Chondrocyte (in vitro differentiated cells): Measurements from ENCODE around the gene TMEM132C. TPM values are rescaled to one million over a fixed set of nuclear protein-coding genes. Genes with fewer than 3 reads are reported as not detected.

Experiments used
- DNase-seq: peaks from one replicate; pipeline ENCODE4 v3.0.0; 2021; ENCODE audit warnings: mixed read lengths, low spot score
- H3K27ac Mint-ChIP-seq: one replicate; pipeline ENCODE4 v1.8.0; 2021; ENCODE audit warnings: mild to moderate bottlenecking, moderate library complexity, mixed read lengths; ENCODE audit not compliant: unreplicated experiment
- H3K27me3 Mint-ChIP-seq: 2 replicates; pipeline ENCODE4 v1.8.0; 2021; ENCODE audit warnings: low read depth, mixed read lengths
- H3K36me3 Mint-ChIP-seq: 2 replicates; pipeline ENCODE4 v1.8.0; 2021; ENCODE audit warnings: low read depth, mixed read lengths
- H3K4me1 Mint-ChIP-seq: 2 replicates; pipeline ENCODE4 v1.8.0; 2021; ENCODE audit warnings: low read depth, mild to moderate bottlenecking, mixed read lengths
- H3K4me3 Mint-ChIP-seq: one replicate; pipeline ENCODE4 v1.8.0; 2021; ENCODE audit warnings: mild to moderate bottlenecking, moderate library complexity, mixed read lengths; ENCODE audit not compliant: unreplicated experiment
- H3K9me3 Mint-ChIP-seq: 2 replicates; pipeline ENCODE4 v1.8.0; 2021; ENCODE audit warnings: low read depth, mixed read lengths
- total RNA-seq: library from RNA; stranded (reverse); gene quantifications from 3 replicates; pipeline ENCODE4 v1.2.1, GENCODE V29; 2021
- TF ChIP-seq, protein P1 (sequence below): fragments of 200-600 bp; sonication (generic); IDR thresholded peaks from 2 replicates; pipeline ENCODE4 v1.5.0; 2021; ENCODE audit warnings: antibody characterized with exemption, mild to moderate bottlenecking, moderate library complexity

Gene TMEM132C
- total RNA-seq, 1 donor from 2014 or later: not detected

DNA sequence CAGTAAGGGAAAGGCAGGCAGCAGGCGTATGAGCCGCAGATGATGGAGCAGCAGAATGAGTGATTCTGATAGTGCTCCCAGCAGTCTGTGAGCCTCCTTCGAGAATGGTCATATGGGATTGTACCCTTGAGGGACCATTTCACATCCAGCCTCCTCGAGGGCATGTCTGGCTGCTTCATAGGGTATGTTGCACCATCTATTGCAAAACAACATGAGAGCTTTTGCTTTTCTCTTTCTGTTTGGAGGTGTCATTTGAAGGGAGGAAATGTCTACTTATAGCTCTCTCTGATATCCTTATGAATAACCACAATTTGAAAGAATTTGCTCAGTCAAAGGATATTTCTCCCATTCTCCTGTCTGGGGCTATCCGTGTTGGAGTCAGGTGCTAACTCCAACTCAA, 172.8 kb downstream of the TMEM132C start:
- Mint-ChIP-seq H3K36me3 (no peaks in the 10 kb centered on the region), H3K27me3 (no peaks in the 10 kb centered on the region), H3K4me1 (peaks cover 3% of the 10 kb centered on the region), H3K9me3 (peaks cover 18% of the 10 kb centered on the region), H3K4me3 (no peak overlapping the region), H3K27ac (no peak overlapping the region)
- DNase-seq: no peak
- TF ChIP-seq, protein P1, sequence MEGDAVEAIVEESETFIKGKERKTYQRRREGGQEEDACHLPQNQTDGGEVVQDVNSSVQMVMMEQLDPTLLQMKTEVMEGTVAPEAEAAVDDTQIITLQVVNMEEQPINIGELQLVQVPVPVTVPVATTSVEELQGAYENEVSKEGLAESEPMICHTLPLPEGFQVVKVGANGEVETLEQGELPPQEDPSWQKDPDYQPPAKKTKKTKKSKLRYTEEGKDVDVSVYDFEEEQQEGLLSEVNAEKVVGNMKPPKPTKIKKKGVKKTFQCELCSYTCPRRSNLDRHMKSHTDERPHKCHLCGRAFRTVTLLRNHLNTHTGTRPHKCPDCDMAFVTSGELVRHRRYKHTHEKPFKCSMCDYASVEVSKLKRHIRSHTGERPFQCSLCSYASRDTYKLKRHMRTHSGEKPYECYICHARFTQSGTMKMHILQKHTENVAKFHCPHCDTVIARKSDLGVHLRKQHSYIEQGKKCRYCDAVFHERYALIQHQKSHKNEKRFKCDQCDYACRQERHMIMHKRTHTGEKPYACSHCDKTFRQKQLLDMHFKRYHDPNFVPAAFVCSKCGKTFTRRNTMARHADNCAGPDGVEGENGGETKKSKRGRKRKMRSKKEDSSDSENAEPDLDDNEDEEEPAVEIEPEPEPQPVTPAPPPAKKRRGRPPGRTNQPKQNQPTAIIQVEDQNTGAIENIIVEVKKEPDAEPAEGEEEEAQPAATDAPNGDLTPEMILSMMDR: no peak

DNA sequence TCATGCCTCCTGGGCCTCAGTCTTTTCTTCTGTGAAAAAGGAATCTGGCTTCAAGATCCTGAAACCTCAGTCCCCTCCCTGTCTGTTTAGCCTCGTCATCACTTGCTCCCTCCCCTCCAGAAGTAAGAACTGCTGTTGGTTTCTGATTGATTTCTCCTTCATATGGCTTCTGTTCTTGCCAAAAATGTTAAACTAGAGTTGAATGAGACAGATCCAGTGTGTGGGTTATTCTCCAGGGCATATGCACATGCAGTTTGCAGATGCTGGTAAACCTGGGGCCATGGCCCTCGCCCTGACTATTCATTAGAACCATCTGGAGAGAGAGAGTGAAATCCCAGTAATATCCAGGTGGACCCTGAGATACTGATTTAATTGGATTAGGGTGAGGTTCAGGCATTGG, 175.1 kb downstream of the TMEM132C start:
- peaks cover 13% of the 10 kb centered on the region for H3K9me3 Mint-ChIP-seq
- H3K4me1 Mint-ChIP-seq: peaks cover 3% of the 10 kb centered on the region
- TF ChIP-seq, protein P1: no peak
- no peak overlapping the region for H3K27ac Mint-ChIP-seq
- no peaks in the 10 kb centered on the region for H3K27me3 Mint-ChIP-seq
- DNase-seq: no peak
- no peaks in the 10 kb centered on the region for H3K36me3 Mint-ChIP-seq
- H3K4me3 Mint-ChIP-seq: no peak overlapping the region

DNA sequence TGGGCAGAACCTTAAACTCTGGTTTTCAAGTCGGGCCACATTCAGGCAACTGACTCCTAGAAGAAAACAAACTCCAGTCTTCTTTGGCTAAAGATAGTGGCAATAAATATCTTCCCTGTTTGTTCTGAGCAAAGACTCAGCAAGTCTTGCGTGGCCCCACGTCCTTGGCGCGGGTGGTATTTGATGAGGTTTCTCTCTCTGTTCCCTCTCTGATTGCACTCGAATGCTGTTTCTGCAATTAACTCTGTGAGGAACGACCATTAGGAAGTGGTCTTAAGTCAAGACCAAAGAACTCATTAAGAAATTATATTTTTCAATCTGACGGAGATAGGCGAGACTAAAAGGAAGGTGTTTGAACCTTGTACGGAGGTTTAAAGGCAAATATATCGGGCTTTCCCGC, 177.6 kb downstream of the TMEM132C start:
- peaks cover 17% of the 10 kb centered on the region for H3K9me3 Mint-ChIP-seq
- H3K27ac Mint-ChIP-seq: no peak overlapping the region
- H3K27me3 Mint-ChIP-seq: no peaks in the 10 kb centered on the region
- H3K4me1 Mint-ChIP-seq: no peaks in the 10 kb centered on the region
- no peak for DNase-seq
- no peaks in the 10 kb centered on the region for H3K36me3 Mint-ChIP-seq
- H3K4me3 Mint-ChIP-seq: no peak overlapping the region
- TF ChIP-seq, protein P1: no peak

DNA sequence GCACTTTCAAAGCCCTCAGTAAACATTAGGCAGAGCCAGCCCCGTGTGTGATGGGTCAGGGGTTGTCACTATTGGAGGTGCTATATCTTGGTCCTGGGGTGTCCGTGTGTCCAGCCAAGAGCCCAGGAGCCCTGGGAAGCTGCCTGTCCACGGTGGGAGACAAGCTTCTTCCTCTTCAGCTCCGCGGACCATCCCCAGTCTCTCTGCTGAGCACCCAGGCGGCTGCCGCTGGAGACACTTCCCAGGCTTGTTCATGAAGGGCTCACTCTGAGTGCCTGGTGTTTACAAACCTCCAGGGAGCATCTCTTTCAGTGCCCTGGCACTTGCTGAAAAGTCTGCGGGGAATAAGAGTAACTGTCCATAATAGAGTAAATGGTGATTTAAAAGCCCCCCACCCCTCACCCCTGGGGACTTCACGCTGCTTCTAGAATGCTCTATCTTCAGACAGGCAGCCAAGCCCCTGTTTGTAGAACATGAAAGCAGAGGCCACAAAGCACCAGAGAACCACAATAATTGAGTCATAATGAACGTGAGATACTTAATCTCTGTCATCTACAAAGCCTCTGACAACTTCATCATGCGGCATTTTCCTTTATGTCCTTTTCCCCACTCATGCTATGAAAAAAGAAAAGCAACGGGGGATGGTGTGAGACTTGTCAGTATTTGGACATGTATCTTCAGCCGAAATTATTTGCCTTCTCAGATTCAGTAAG, 178.6 kb downstream of the TMEM132C start:
- DNase-seq: no peak
- TF ChIP-seq, protein P1: no peak
- Mint-ChIP-seq H3K27ac (no peak overlapping the region), H3K27me3 (no peaks in the 10 kb centered on the region), H3K9me3 (peaks cover 7% of the 10 kb centered on the region), H3K4me1 (no peaks in the 10 kb centered on the region), H3K36me3 (no peaks in the 10 kb centered on the region), H3K4me3 (no peak overlapping the region)

DNA sequence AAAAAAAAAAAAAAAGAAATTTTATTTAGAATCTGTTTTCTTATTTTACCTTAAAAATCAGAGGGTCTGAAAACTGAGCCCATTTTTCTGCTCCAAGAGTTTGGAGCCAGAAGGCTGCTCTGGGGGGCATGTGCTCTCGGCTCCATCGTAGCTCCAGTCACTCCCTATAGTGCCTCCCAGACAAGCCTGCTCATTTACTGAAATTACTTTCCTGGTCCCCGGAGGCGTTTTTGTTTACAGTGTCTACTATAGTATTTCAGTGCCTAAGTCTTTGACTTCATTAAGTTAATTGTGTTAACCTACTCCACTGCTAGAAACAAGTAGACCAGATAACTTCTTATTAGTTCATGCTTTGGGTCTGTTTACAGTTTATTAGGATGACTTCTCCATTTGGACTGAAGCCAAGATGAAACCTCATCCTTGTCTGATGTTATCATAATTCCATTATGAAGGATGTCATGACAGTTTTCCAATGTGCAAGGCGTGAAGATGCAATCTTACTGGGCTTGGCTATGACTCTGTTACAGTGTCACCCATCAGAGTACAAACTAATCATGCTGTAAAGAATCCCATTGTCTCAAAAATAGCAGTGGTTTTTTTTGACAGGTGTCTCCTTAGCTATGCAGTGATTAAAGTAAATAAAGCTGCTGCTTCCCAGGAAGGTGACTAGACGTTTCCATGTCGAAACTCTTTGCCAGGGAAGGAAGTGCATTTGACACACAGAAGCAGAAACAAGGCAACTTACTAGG, 182.3 kb downstream of the TMEM132C start:
- TF ChIP-seq, protein P1: no peak
- Mint-ChIP-seq H3K27me3 (no peaks in the 10 kb centered on the region), H3K4me3 (no peak overlapping the region), H3K4me1 (no peaks in the 10 kb centered on the region), H3K27ac (no peak overlapping the region), H3K9me3 (peaks cover 11% of the 10 kb centered on the region), H3K36me3 (no peaks in the 10 kb centered on the region)
- DNase-seq: no peak
